Measurements from ENCODE around the gene HSCB. TPM values are rescaled to one million over a fixed set of nuclear protein-coding genes. Genes with fewer than 3 reads are reported as not detected.
A peak's percentile ranks its signal among the peaks of the same experiment; 100 is the strongest.

HSCB gene
- total RNA-seq, 1 donor from 2014 or later: 5.4 TPM

GRCh38 chr22:28795071-28795693, 53.3 kb downstream of the HSCB start:
- Mint-ChIP-seq H3K27me3 (ENCODE audit: unreplicated experiment) (no peaks in the 10 kb centered on the region), H3K4me1 (ENCODE audit: low read depth, unreplicated experiment) (peaks cover 5% of the 10 kb centered on the region), H3K9me3 (ENCODE audit: unreplicated experiment) (peaks cover 7% of the 10 kb centered on the region), H3K4me3 (ENCODE audit: unreplicated experiment) (no peak overlapping the region), H3K27ac (ENCODE audit: unreplicated experiment) (no peak overlapping the region), H3K36me3 (ENCODE audit: unreplicated experiment) (no peaks in the 10 kb centered on the region)
- DNase-seq: no peak
- TF ChIP-seq, protein P1, sequence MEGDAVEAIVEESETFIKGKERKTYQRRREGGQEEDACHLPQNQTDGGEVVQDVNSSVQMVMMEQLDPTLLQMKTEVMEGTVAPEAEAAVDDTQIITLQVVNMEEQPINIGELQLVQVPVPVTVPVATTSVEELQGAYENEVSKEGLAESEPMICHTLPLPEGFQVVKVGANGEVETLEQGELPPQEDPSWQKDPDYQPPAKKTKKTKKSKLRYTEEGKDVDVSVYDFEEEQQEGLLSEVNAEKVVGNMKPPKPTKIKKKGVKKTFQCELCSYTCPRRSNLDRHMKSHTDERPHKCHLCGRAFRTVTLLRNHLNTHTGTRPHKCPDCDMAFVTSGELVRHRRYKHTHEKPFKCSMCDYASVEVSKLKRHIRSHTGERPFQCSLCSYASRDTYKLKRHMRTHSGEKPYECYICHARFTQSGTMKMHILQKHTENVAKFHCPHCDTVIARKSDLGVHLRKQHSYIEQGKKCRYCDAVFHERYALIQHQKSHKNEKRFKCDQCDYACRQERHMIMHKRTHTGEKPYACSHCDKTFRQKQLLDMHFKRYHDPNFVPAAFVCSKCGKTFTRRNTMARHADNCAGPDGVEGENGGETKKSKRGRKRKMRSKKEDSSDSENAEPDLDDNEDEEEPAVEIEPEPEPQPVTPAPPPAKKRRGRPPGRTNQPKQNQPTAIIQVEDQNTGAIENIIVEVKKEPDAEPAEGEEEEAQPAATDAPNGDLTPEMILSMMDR (IDR thresholded peaks at IDR 0.05; ENCODE audit: partially characterized antibody, unreplicated experiment): no peak

DNA sequence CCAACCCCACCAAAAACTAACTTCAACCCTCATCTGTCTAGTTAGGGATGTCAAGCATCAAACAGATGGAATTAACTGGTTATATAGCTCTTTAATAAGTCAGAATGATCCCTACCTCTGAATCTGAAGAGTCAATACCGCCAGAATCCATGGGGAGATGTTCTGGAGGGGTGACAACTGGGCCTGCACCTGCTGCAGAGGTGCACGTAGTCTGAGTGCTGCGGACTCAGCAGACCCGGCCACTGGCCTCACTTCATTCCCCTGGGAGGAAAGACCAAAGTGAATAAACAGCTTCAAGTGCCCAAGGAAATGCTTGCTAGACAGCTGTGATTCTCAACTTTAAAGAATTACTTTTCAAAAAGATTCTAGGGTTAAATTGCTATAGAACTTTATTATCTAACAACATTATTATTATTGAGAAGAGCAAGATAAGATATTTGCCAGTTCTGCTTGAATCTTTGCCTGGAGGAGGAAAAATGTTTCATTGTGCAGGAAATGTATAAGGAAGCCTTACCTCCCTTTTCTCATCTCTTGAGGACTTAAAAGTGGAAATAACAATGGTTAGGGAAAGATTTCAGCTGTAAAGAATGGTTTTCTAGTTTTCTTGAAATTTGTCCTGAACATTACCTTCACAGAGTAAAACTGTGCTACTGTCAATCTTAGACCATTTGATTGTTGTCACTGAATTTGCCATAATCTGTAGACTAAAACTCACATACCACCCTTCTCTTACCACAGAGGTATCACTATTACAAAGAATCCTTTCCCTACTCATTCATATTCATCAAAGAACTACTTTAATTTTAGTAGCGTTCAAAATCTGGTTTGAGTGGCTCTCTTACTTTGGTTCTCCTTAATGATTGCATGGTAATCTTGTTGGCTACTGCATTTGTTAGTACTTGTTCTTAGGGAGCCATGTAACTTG, 54.4 kb downstream of the HSCB start:
- Mint-ChIP-seq H3K27ac (ENCODE audit: unreplicated experiment) (no peak overlapping the region), H3K36me3 (ENCODE audit: unreplicated experiment) (no peaks in the 10 kb centered on the region), H3K27me3 (ENCODE audit: unreplicated experiment) (no peaks in the 10 kb centered on the region), H3K4me3 (ENCODE audit: unreplicated experiment) (no peak overlapping the region), H3K4me1 (ENCODE audit: low read depth, unreplicated experiment) (peaks cover 5% of the 10 kb centered on the region), H3K9me3 (ENCODE audit: unreplicated experiment) (peaks cover 10% of the 10 kb centered on the region)
- TF ChIP-seq, protein P1 (IDR thresholded peaks at IDR 0.05; ENCODE audit: partially characterized antibody, unreplicated experiment): no peak
- no peak for DNase-seq

- Mint-ChIP-seq H3K9me3 (ENCODE audit: unreplicated experiment) (peaks cover 10% of the 10 kb centered on the region), H3K4me3 (ENCODE audit: unreplicated experiment) (peak overlapping the region; percentile 94), H3K27me3 (ENCODE audit: unreplicated experiment) (no peaks in the 10 kb centered on the region), H3K4me1 (ENCODE audit: low read depth, unreplicated experiment) (peaks cover 5% of the 10 kb centered on the region), H3K36me3 (ENCODE audit: unreplicated experiment) (no peaks in the 10 kb centered on the region), H3K27ac (ENCODE audit: unreplicated experiment) (peak overlapping the region; percentile 93)
- no peak for DNase-seq
- TF ChIP-seq, protein P1 (IDR thresholded peaks at IDR 0.05; ENCODE audit: partially characterized antibody, unreplicated experiment): no peak
These were observed 57.2 kb downstream of the HSCB start for GRCh38 chr22:28798810-28799605.

DNA sequence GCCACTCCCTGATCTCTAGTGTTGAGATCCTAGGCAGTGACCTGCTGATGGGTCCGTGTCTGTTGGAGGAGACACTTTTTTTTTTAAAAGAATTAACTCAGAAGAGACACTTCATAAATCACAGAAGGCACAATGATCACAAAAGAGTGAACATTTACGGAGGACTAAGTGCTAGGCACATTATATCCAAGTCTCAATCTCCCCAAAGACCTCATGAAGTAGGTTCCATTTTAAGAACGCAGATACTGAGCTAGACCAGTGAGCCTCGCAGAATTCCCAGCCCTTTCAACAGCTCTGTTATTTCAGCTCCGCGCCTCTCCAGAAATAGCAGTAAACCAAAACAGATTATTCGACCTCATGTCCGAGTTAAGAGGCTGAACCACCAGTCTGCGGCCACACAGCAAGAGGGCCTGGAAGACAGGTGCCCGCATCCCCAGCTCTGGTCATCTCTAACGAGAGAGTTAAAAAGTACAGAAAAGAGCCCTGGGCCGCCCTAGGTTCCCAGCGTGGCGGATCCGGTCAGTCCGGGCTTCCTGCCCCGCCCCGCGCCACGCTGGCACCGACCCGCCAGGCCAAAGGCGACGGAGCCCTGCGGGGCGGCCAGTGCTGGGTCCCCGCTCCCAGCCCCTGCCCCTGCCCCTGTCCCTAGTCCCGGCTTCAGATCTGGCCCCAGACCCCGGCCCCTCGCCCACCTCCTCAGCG, 57.9 kb downstream of the HSCB start:
- peak overlapping the region; percentile 94 for H3K4me3 Mint-ChIP-seq (ENCODE audit: unreplicated experiment)
- no peaks in the 10 kb centered on the region for H3K36me3 Mint-ChIP-seq (ENCODE audit: unreplicated experiment)
- TF ChIP-seq, protein P1 (IDR thresholded peaks at IDR 0.05; ENCODE audit: partially characterized antibody, unreplicated experiment): no peak

More for the DNA sequence above, 57.9 kb downstream of the HSCB start:
- H3K9me3 Mint-ChIP-seq (ENCODE audit: unreplicated experiment): peaks cover 10% of the 10 kb centered on the region
- no peaks in the 10 kb centered on the region for H3K27me3 Mint-ChIP-seq (ENCODE audit: unreplicated experiment)
- peaks cover 5% of the 10 kb centered on the region for H3K4me1 Mint-ChIP-seq (ENCODE audit: low read depth, unreplicated experiment)
- DNase-seq: peak; percentile 72
- H3K27ac Mint-ChIP-seq (ENCODE audit: unreplicated experiment): peak overlapping the region; percentile 93
